ENCODE results near the gene ENG. TPM values are rescaled to one million over a fixed set of nuclear protein-coding genes. Genes with fewer than 3 reads are reported as not detected.

The ENG gene
- total RNA-seq, 1 experiment from 2014 or later: 0.18 TPM

DNA sequence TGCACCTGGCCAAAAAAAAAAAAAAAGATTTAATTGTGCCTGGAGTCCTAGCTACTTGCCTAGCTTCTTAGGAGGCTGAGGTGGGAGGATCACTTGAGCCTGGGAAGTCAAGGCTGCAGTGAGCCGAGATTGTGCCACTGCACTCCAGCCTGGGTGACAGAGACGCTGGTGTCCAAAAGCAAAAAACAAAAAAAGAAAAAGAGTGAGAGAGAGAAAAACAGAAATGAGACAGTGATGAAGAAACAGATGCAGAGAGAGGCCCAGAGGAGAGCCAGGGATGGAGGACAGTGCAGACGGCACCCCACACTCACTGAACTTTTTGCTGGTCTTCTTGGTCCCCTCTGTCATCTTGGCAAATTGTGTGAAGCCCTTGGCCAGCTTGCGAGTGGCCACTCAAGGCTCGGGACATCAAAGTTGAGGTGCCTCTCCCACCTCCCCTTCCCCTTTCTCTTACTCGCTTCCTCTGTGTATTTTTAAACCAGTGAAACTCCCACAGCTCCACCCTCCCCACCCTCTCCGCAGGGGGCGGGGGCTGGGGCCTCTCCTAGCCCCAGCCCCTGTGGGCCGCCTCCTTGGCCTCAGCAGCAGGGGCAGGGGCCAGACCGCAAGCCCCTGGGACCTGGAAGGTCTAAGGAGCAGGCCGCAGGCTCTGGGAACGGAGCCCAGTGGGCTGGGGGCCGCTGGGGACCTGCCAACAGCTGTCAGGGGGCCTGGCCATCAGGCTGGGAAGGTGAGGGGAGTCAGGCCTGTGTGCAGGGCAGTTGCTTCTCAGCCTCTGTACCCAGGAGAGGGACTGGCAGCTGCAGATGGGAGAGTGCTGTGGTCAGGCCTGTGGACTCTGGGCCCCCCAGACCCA is 76.0 kb downstream of the ENG start, which contains the start of gene SH2D3C:
TSS of gene SH2D3C (minus strand) at position 387 of the 856 bp plus-strand sequence. CDS start at position 348, 39 bp downstream.
- Histone ChIP-seq H3K36me3 (ENCODE audit: control insufficient read depth, insufficient read depth, low read length) (no peaks in the 10 kb centered on the region), H3K27me3 (replicated peaks; ENCODE audit: control insufficient read depth, insufficient read depth, low read length) (no peaks in the 10 kb centered on the region), H3K9me3 (no peaks in the 10 kb centered on the region), H3K4me1 (no peaks in the 10 kb centered on the region), H3K4me3 (ENCODE audit: low read depth, low read length) (no peak within 1 kb of the TSS)
- DNase-seq: no peak
- Mint-ChIP-seq H3K9me3 (ENCODE audit: unreplicated experiment) (no peaks in the 10 kb centered on the region), H3K36me3 (ENCODE audit: insufficient read depth, unreplicated experiment) (no peaks in the 10 kb centered on the region), H3K4me3 (ENCODE audit: unreplicated experiment) (no peak within 1 kb of the TSS), H3K27ac (ENCODE audit: unreplicated experiment) (no peak within 1 kb of the TSS), H3K27me3 (ENCODE audit: insufficient read depth, unreplicated experiment) (peaks cover 3% of the 10 kb centered on the region), H3K4me1 (ENCODE audit: low read depth, unreplicated experiment) (no peaks in the 10 kb centered on the region)
- TF ChIP-seq, protein P1, sequence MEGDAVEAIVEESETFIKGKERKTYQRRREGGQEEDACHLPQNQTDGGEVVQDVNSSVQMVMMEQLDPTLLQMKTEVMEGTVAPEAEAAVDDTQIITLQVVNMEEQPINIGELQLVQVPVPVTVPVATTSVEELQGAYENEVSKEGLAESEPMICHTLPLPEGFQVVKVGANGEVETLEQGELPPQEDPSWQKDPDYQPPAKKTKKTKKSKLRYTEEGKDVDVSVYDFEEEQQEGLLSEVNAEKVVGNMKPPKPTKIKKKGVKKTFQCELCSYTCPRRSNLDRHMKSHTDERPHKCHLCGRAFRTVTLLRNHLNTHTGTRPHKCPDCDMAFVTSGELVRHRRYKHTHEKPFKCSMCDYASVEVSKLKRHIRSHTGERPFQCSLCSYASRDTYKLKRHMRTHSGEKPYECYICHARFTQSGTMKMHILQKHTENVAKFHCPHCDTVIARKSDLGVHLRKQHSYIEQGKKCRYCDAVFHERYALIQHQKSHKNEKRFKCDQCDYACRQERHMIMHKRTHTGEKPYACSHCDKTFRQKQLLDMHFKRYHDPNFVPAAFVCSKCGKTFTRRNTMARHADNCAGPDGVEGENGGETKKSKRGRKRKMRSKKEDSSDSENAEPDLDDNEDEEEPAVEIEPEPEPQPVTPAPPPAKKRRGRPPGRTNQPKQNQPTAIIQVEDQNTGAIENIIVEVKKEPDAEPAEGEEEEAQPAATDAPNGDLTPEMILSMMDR (IDR thresholded peaks at IDR 0.05; ENCODE audit: insufficient read depth in 1 of 2, low read depth in 1 of 2, low read length in 1 of 2, severe bottlenecking in 1 of 2, unreplicated experiment in 1 of 2): no peak
- POLR2A ChIA-PET: no interaction called here
- intact Hi-C loops (cut with micrococcal nuclease; ENCODE audit: unreplicated experiment): no loop called here
- CTCF ChIA-PET: interaction anchor here (1.1 kb wide), 1 partner anchor 7 kb away, joined by 3 read pairs; no protein-coding TSS in a partner anchor
- no TSS peak for BruUV-seq (replicated peaks)

DNA sequence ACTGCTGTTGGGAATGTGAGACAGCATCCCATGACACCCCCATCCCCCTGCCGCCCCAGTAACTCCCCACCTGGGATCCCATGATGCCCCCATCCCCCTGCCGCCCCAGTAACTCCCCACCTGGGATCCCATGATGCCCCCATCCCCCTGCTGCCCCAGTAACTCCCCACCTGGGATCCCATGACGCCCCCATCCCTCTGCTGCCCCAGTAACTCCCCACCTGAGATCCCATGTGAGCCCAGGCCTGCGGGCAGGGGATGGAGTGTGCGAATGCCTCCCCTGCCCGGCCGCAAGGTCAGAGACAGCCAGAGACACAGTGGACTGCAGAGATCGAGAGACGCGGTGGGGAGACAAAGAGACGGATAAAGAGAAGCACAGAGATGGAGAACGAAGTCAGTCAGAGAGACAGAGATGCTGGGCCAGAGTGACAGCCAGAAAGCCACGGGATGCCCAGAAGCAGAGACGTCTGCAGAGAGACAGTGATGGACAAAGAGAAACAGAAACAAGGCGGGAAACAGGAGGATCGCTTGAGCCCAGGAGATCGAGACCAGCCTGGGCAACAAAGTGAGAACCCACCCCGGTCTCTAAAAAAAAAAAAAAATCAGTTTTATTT is 77.0 kb downstream of the ENG start:
- ChIA-PET CTCF (no interaction called here), POLR2A (no interaction called here)
- no peaks in the 10 kb centered on the region for H3K9me3 ChIP-seq
- intact Hi-C loops (cut with micrococcal nuclease; ENCODE audit: unreplicated experiment): no loop called here
- H3K9me3 Mint-ChIP-seq (ENCODE audit: unreplicated experiment): no peaks in the 10 kb centered on the region
- H3K27me3 Mint-ChIP-seq (ENCODE audit: insufficient read depth, unreplicated experiment): peaks cover 3% of the 10 kb centered on the region
- H3K4me3 ChIP-seq (ENCODE audit: low read depth, low read length): no peak overlapping the region
- H3K4me1 Mint-ChIP-seq (ENCODE audit: low read depth, unreplicated experiment): no peaks in the 10 kb centered on the region
- TF ChIP-seq, protein P1 (IDR thresholded peaks at IDR 0.05; ENCODE audit: insufficient read depth in 1 of 2, low read depth in 1 of 2, low read length in 1 of 2, severe bottlenecking in 1 of 2, unreplicated experiment in 1 of 2): no peak
- no peaks in the 10 kb centered on the region for H3K36me3 ChIP-seq (ENCODE audit: control insufficient read depth, insufficient read depth, low read length)
- no peaks in the 10 kb centered on the region for H3K4me1 ChIP-seq
- H3K4me3 Mint-ChIP-seq (ENCODE audit: unreplicated experiment): no peak overlapping the region
- H3K27ac Mint-ChIP-seq (ENCODE audit: unreplicated experiment): no peak overlapping the region
- DNase-seq: no peak
- no peaks in the 10 kb centered on the region for H3K36me3 Mint-ChIP-seq (ENCODE audit: insufficient read depth, unreplicated experiment)
- BruUV-seq (replicated peaks): no TSS peak
- H3K27me3 ChIP-seq (replicated peaks; ENCODE audit: control insufficient read depth, insufficient read depth, low read length): no peaks in the 10 kb centered on the region

DNA sequence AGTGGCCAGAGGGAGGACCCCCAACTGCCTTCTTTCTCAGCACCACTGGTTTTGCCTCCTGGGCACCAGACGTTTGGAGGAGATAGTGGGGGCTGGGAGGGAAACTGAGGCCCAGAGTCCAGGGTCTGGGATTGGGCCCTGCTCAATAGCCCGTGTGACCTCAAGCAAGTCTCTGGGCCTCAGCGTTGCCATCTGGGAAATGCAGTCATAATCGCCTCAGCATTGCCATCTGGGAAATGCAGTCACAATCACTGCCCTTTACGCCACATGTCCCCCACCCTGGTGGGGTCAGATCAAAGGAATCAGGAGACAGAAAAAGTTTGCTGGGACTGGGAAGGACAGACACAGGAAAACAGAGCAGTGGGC is 77.6 kb downstream of the ENG start:
- TF ChIP-seq, protein P1 (IDR thresholded peaks at IDR 0.05; ENCODE audit: insufficient read depth in 1 of 2, low read depth in 1 of 2, low read length in 1 of 2, severe bottlenecking in 1 of 2, unreplicated experiment in 1 of 2): no peak
- Mint-ChIP-seq H3K9me3 (ENCODE audit: unreplicated experiment) (no peaks in the 10 kb centered on the region), H3K4me1 (ENCODE audit: low read depth, unreplicated experiment) (no peaks in the 10 kb centered on the region), H3K36me3 (ENCODE audit: insufficient read depth, unreplicated experiment) (no peaks in the 10 kb centered on the region), H3K27me3 (ENCODE audit: insufficient read depth, unreplicated experiment) (peaks cover 3% of the 10 kb centered on the region), H3K4me3 (ENCODE audit: unreplicated experiment) (no peak overlapping the region), H3K27ac (ENCODE audit: unreplicated experiment) (no peak overlapping the region)
- ChIA-PET CTCF (no interaction called here), POLR2A (no interaction called here)
- intact Hi-C loops (cut with micrococcal nuclease; ENCODE audit: unreplicated experiment): no loop called here
- Histone ChIP-seq H3K9me3 (no peaks in the 10 kb centered on the region), H3K4me3 (ENCODE audit: low read depth, low read length) (no peak overlapping the region), H3K4me1 (no peaks in the 10 kb centered on the region), H3K36me3 (ENCODE audit: control insufficient read depth, insufficient read depth, low read length) (no peaks in the 10 kb centered on the region), H3K27me3 (replicated peaks; ENCODE audit: control insufficient read depth, insufficient read depth, low read length) (no peaks in the 10 kb centered on the region)
- DNase-seq: no peak
- BruUV-seq (replicated peaks): no TSS peak

Measured in Caco-2 (cell line).